NCI-H1105 treated with DMSO at 0.1 percent for 48 hours (cell line): ENCODE data around the gene ECHDC3.

Experiments used
- DNase-seq: peaks from one replicate; lab custom pipeline; 2025; lab: John Stamatoyannopoulos, UW

Gene ECHDC3

DNA sequence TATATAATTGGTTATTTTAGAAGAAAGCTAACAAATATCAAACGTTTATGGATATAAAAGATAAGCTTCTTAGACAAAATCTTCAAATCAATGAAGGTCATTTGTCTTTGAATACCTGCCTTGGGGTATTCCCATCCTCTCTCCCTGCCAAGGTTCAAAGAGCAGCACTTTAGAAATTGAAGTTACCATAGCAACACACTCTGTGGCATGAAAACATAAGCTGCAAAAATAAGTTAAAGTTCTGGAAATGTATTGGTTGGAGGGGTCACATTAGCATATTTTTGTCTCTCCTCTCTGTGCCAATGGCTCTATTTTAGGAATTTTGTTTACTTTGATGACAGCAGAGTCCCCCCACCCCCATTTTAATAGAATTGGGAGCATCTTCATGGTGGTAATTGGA lies 12.0 kb downstream of the ECHDC3 start:
- no peak for DNase-seq

DNA sequence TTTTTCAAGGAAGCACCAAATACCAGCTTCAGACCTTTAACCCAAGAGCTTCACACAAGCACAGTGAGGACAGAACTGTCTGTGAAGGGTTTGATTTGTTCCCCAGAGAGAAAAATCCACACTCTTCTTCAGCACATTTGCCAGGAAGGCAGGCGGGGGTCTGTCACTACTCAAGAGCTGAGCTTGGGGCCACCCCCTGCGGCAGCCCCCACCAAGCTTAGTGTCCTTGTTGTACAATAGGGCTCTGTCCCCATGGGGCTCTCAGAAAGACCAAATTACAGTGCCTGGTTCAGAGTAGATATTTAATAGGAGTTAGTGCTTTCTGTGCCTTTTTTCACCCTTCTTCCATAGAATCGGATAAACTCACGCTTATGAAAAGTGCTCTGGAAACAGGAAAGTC lies 12.4 kb downstream of the ECHDC3 start:
- no peak for DNase-seq

- no peak for DNase-seq
Observed at GRCh38 chr10:11755512-11756263, 13.5 kb downstream of the ECHDC3 start.

- DNase-seq = peak; percentile 11
Observed at GRCh38 chr10:11756766-11757315, 14.7 kb downstream of the ECHDC3 start.

DNA sequence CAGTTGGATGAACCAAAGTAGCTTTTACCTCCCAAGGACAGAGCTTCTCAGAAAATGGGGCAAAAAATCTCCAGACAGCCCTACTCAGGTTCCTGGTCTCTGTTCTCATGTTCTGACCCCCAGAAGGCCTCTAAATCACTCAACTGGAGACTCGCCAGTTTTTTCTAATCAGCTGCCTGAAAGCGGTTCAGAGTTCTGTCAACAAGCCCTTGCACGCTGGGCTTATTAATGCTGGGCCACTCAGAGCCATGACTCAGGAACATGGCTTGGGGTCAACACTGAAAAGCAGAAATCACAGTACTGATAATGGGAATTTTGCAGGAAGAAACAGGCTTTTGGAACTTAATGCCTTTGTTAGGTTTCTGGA lies 15.3 kb downstream of the ECHDC3 start:
- DNase-seq = peak; percentile 87

- DNase-seq = peak; percentile 81
Observed at GRCh38 chr10:11757821-11758463, 15.8 kb downstream of the ECHDC3 start.

- DNase-seq = no peak
Observed at GRCh38 chr10:11758527-11759236, 16.5 kb downstream of the ECHDC3 start.

GRCh38 chr10:11759347-11759746 lies 17.2 kb downstream of the ECHDC3 start:
- no peak for DNase-seq

GRCh38 chr10:11760151-11760550 lies 18.0 kb downstream of the ECHDC3 start:
- no peak for DNase-seq

GRCh38 chr10:11760861-11761260 lies 18.7 kb downstream of the ECHDC3 start:
- no peak for DNase-seq

- no peak for DNase-seq
Observed at GRCh38 chr10:11761431-11761830, 19.2 kb downstream of the ECHDC3 start.

DNA sequence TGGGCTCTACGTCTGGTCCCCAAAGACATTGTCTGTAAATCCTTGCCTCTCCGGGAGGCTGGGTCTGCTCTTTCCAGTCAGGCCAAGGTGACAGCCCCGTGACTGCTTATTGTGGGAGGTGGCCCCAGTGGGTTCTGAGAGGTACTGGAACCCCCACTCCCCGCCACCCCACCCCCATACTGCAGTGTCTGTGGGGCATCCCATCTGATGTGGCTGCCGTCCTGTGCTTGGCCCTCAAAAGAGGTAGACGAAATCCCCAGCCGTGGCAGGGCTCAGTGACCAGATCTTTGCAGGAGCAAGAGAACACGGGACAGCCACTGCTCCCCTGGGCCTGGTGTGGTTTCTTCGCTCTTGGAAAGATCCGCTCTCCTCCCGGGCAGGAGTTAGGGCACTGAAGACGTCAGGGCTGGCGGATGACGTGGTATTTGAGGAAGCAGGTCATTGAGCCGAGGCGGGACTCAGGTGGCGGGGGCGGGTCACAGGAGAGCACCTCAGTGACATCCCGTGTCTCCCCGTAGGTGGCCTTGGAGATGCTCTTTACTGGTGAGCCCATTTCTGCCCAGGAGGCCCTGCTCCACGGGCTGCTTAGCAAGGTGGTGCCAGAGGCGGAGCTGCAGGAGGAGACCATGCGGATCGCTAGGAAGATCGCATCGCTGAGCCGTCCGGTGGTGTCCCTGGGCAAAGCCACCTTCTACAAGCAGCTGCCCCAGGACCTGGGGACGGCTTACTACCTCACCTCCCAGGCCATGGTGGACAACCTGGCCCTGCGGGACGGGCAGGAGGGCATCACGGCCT lies 20.7 kb downstream of the ECHDC3 start:
- DNase-seq = no peak

DNA sequence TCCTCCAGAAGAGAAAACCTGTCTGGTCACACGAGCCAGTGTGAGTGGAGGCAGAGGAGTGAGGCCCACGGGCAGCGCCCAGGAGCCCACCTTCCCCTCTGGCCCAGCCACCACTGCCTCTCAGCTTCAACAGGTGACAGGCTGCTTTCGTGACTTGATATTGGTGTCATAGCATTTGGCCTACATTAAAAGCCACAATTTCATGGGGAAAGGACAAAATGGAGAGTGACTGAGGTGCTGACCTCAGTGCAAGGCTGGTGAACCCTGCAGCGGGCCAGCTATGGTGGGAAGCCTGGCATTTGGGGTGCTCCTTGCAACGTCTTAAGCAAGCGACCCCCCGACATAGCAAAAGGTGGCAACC lies 21.3 kb downstream of the ECHDC3 start:
- no peak for DNase-seq

- DNase-seq = no peak
Observed at GRCh38 chr10:11765141-11765540, 23.0 kb downstream of the ECHDC3 start.

GRCh38 chr10:11772575-11773288 lies 30.6 kb downstream of the ECHDC3 start:
- no peak for DNase-seq

GRCh38 chr10:11773761-11774441 lies 31.7 kb downstream of the ECHDC3 start:
- no peak for DNase-seq

- DNase-seq = no peak
Observed at GRCh38 chr10:11775412-11775811, 33.2 kb downstream of the ECHDC3 start.

- DNase-seq = no peak
Observed at GRCh38 chr10:11776080-11776479, 33.9 kb downstream of the ECHDC3 start.

- DNase-seq = no peak
Observed at GRCh38 chr10:11781114-11781513, 38.9 kb downstream of the ECHDC3 start.

- peak; percentile 11 for DNase-seq
Observed at GRCh38 chr10:11782793-11783557, 40.8 kb downstream of the ECHDC3 start.
